Body of pancreas (tissue), 4 donors: Measurements from ENCODE around the gene UBXN6.

Source experiments
- CTCF ChIP-seq, 7 experiments: fragments of 450-650 bp in 4 of 7; fragments of 200-600 bp in 3 of 7; sonication (generic) in 3 of 7; IDR thresholded peaks; one replicate each; pipeline ENCODE4 v1.5.1; 2016 to 2019; ENCODE audit warnings: antibody characterized with exemption in 7 of 7
- POLR2A ChIP-seq, 3 donors: fragments of 450-650 bp; IDR thresholded peaks; one replicate each; pipeline ENCODE4 v1.6.1; 2016; ENCODE audit warnings: antibody characterized with exemption in 3 of 3, mild to moderate bottlenecking in 2 of 3

GRCh38 chr19:4396949-4397783, 60.4 kb downstream of the UBXN6 start:
- TF ChIP-seq CTCF (IDR thresholded peaks at IDR 0.05) = no peak
- no peak for TF ChIP-seq POLR2A (IDR thresholded peaks at IDR 0.05)
